HG03103 (cell line): ENCODE data around the gene PI4KA.

ENCODE experiments used
- ATAC-seq: cut with Tn5 transposase; IDR thresholded peaks from one replicate; pipeline ENCODE4 v1.9.1; 2021; ENCODE audit warnings: low read depth; ENCODE audit not compliant: unreplicated experiment

The PI4KA gene

GRCh38 chr22:20794650-20795413 lies 63.8 kb downstream of the PI4KA start:
- ATAC-seq = no peak

- ATAC-seq = no peak
Observed at GRCh38 chr22:20793748-20794649, 64.6 kb downstream of the PI4KA start.

- ATAC-seq = no peak
Observed at GRCh38 chr22:20792966-20793728, 65.5 kb downstream of the PI4KA start.

- ATAC-seq = no peak
Observed at GRCh38 chr22:20792221-20792965, 66.2 kb downstream of the PI4KA start.

GRCh38 chr22:20788627-20789344 lies 69.8 kb downstream of the PI4KA start:
- ATAC-seq = no peak

- no peak for ATAC-seq
Observed at GRCh38 chr22:20787746-20788626, 70.6 kb downstream of the PI4KA start.

- ATAC-seq = no peak
Observed at GRCh38 chr22:20787223-20787622, 71.4 kb downstream of the PI4KA start.

- ATAC-seq = no peak
Observed at GRCh38 chr22:20786536-20786979, 72.1 kb downstream of the PI4KA start.

- no peak for ATAC-seq
Observed at GRCh38 chr22:20786048-20786447, 72.6 kb downstream of the PI4KA start.

- no peak for ATAC-seq
Observed at GRCh38 chr22:20785415-20785814, 73.2 kb downstream of the PI4KA start.

GRCh38 chr22:20783844-20784723 lies 74.5 kb downstream of the PI4KA start:
- no peak for ATAC-seq

GRCh38 chr22:20783300-20783673 lies 75.3 kb downstream of the PI4KA start:
- no peak for ATAC-seq

- no peak for ATAC-seq
Observed at GRCh38 chr22:20782596-20783299, 75.9 kb downstream of the PI4KA start.

- no peak for ATAC-seq
Observed at GRCh38 chr22:20782083-20782482, 76.5 kb downstream of the PI4KA start.

- no peak for ATAC-seq
Observed at GRCh38 chr22:20781272-20781990, 77.2 kb downstream of the PI4KA start.

GRCh38 chr22:20779818-20780158 lies 78.8 kb downstream of the PI4KA start:
- no peak for ATAC-seq
